OCI-LY3 (cell line): ENCODE data around the gene MVD.

ENCODE experiments used
- H2AFZ ChIP-seq: fragments of 200-600, 300-600 bp; shearing (Covaris generic); 2 replicates; pipeline ENCODE4 v1.6.0; 2014; ENCODE audit warnings: antibody characterized with exemption, low read depth, low read length
- H3K27ac ChIP-seq: fragments of 200-600, 300-600 bp; sonication (generic); 2 replicates; pipeline ENCODE4 v1.5.1; 2014; ENCODE audit warnings: mild to moderate bottlenecking, low read length, moderate library complexity, mixed read lengths
- H3K27me3 ChIP-seq: fragments of 200-600, 300-600 bp; sonication (generic); 2 replicates; pipeline ENCODE4 v1.6.1; 2014; ENCODE audit warnings: low read depth, low read length, mixed read lengths
- H3K36me3 ChIP-seq: fragments of 200-600, 300-600 bp; sonication (generic); replicated peaks from 2 replicates; pipeline ENCODE3; 2014; ENCODE audit warnings: low read depth, low read length, mixed read lengths
- H3K4me1 ChIP-seq: fragments of 300-600, 200-600 bp; sonication (generic); 2 replicates; pipeline ENCODE4 v1.6.1; 2014; ENCODE audit warnings: low read length, mixed read lengths
- H3K4me2 ChIP-seq: fragments of 200-600, 300-600 bp; sonication (generic); 2 replicates; pipeline ENCODE4 v1.6.1; 2014; ENCODE audit warnings: low read length, mixed read lengths
- H3K4me3 ChIP-seq: fragments of 300-600, 200-600 bp; sonication (generic); 2 replicates; pipeline ENCODE4 v1.5.1; 2014; ENCODE audit warnings: antibody characterized with exemption, mild to moderate bottlenecking, low read length, moderate library complexity
- H3K79me2 ChIP-seq: fragments of 300-600, 200-600 bp; shearing (Covaris generic); 2 replicates; pipeline ENCODE4 v1.6.1; 2014; ENCODE audit warnings: mild to moderate bottlenecking, low read length, mixed read lengths
- H3K9ac ChIP-seq: fragments of 300-600, 200-600 bp; shearing (Covaris generic); 2 replicates; pipeline ENCODE4 v1.6.0; 2014; ENCODE audit warnings: mild to moderate bottlenecking, low read length, moderate library complexity
- H3K9me3 ChIP-seq: fragments of 200-600, 300-600 bp; shearing (Covaris generic); 2 replicates; pipeline ENCODE4 v1.6.1; 2014; ENCODE audit warnings: low read length, mixed read lengths; ENCODE audit not compliant: insufficient read depth
- H4K20me1 ChIP-seq: fragments of 200-600, 300-600 bp; sonication (generic); 2 replicates; pipeline ENCODE4 v1.6.1; 2016; ENCODE audit warnings: low read length, mixed read lengths; ENCODE audit not compliant: insufficient read depth
- CTCF ChIP-seq: fragments of 200-600, 300-600 bp; sonication (generic); IDR thresholded peaks from 2 replicates; pipeline ENCODE4 v1.5.1; 2014; ENCODE audit warnings: antibody characterized with exemption, low read length, low read depth
- EZH2phosphoT487 ChIP-seq: fragments of 200-600 bp; shearing (Covaris generic); IDR thresholded peaks from 2 replicates; pipeline ENCODE4 v1.6.1; 2018; ENCODE audit warnings: antibody characterized with exemption, mixed run types, low read depth

MVD gene

GRCh38 chr16:88618956-88619667 is 43.8 kb downstream of the MVD start:
- H2AFZ ChIP-seq: no peak overlapping the region
- no peaks in the 10 kb centered on the region for H3K4me1 ChIP-seq
- no peaks in the 10 kb centered on the region for H3K9me3 ChIP-seq
- H3K9ac ChIP-seq: no peak overlapping the region
- H3K4me2 ChIP-seq: no peak overlapping the region
- no peaks in the 10 kb centered on the region for H3K27me3 ChIP-seq
- no peak overlapping the region for H3K4me3 ChIP-seq
- peaks cover 26% of the 10 kb centered on the region for H3K36me3 ChIP-seq
- TF ChIP-seq EZH2phosphoT487 (no peak), CTCF (no peak)
- peaks cover 19% of the 10 kb centered on the region for H4K20me1 ChIP-seq
- H3K79me2 ChIP-seq: peaks cover 19% of the 10 kb centered on the region; the same call in 1 of the 2 replicates
- H3K27ac ChIP-seq: no peak overlapping the region

- Histone ChIP-seq H3K27ac (no peak overlapping the region), H3K36me3 (peaks cover 26% of the 10 kb centered on the region), H3K27me3 (no peaks in the 10 kb centered on the region), H3K9ac (no peak overlapping the region), H3K79me2 (peaks cover 23% of the 10 kb centered on the region; the same call in 1 of the 2 replicates), H3K4me3 (no peak overlapping the region), H2AFZ (no peak overlapping the region), H3K9me3 (no peaks in the 10 kb centered on the region), H4K20me1 (peaks cover 24% of the 10 kb centered on the region), H3K4me2 (no peak overlapping the region), H3K4me1 (no peaks in the 10 kb centered on the region)
- TF ChIP-seq EZH2phosphoT487: no peak
- TF ChIP-seq CTCF: no peak
These were observed 44.5 kb downstream of the MVD start for GRCh38 chr16:88618182-88618955.

GRCh38 chr16:88617268-88618031 is 45.4 kb downstream of the MVD start:
- no peak overlapping the region for H3K27ac ChIP-seq
- H3K9ac ChIP-seq: no peak overlapping the region
- no peak overlapping the region for H2AFZ ChIP-seq
- H3K79me2 ChIP-seq: peaks cover 23% of the 10 kb centered on the region; the same call in 1 of the 2 replicates
- H3K27me3 ChIP-seq: no peaks in the 10 kb centered on the region
- peaks cover 24% of the 10 kb centered on the region for H4K20me1 ChIP-seq
- no peaks in the 10 kb centered on the region for H3K9me3 ChIP-seq
- no peak overlapping the region for H3K4me2 ChIP-seq
- H3K4me1 ChIP-seq: no peaks in the 10 kb centered on the region
- TF ChIP-seq CTCF (no peak), EZH2phosphoT487 (no peak)
- H3K4me3 ChIP-seq: no peak overlapping the region
- peaks cover 20% of the 10 kb centered on the region for H3K36me3 ChIP-seq

- Histone ChIP-seq H3K79me2 (peaks cover 23% of the 10 kb centered on the region; the same call in 1 of the 2 replicates), H3K4me2 (no peak overlapping the region), H3K4me3 (no peak overlapping the region), H3K4me1 (no peaks in the 10 kb centered on the region), H3K36me3 (peaks cover 20% of the 10 kb centered on the region), H2AFZ (no peak overlapping the region), H3K27me3 (no peaks in the 10 kb centered on the region), H3K9me3 (no peaks in the 10 kb centered on the region), H4K20me1 (peaks cover 24% of the 10 kb centered on the region), H3K9ac (no peak overlapping the region), H3K27ac (no peak overlapping the region)
- TF ChIP-seq CTCF (no peak), EZH2phosphoT487 (no peak)
These were observed 46.2 kb downstream of the MVD start for GRCh38 chr16:88616736-88617135.
